Measurements from ENCODE around the gene RSU1. TPM values are rescaled to one million over a fixed set of nuclear protein-coding genes. Genes with fewer than 3 reads are reported as not detected.
A peak's percentile ranks its signal among the peaks of the same experiment; 100 is the strongest.

The RSU1 gene
- total RNA-seq, 1 experiment from 2014 or later = 134 TPM

DNA sequence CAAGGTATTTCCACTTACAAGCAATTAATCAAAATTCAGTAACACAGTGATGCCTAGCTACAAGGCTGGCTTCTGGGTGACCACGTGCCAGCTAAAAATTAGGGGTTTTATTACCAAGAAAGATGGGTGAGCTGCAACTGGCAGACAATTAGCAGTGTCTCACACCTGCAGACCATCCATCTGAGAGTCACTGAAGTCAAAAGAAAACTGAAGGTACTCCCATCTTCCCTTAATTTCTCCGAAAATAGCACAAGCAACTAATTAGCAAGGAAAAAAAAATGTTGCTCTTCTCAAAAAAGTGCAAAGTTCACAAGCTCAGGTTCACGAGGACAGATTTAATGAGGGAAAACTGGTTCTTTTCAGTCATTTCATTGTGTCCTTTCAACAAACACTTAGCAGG, 28.4 kb downstream of the RSU1 start:
- no peak for DNase-seq (ENCODE audit: low read depth in 1 of 2, low spot score in 2 of 2)
- Histone ChIP-seq H3K9me3 (replicated peaks) (no peaks in the 10 kb centered on the region), H3K4me1 (replicated peaks) (no peaks in the 10 kb centered on the region), H3K36me3 (no peaks in the 10 kb centered on the region; the same call in 1 of the 2 replicates), H3K27ac (no peak overlapping the region), H3K4me3 (no peak overlapping the region), H3K27me3 (replicated peaks) (no peaks in the 10 kb centered on the region)

DNA sequence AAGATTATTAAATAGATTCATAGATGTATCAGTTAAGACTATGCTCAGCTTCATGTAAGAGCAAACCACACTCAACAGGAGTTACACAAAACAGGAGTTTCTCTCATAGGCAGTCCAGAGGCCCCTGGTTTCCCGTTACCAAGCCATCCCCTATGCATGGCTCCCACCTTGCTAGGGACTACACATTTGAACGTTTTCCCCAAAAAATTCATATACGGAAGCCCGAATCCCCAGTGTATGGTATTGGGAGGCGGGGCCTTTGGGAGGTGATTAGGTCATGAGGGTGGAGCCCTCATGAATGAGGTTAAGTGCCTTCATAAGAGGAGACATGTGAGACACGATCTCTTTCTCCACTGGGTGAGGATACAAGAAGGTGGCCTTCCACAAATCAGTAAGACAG, 29.1 kb downstream of the RSU1 start:
- no peaks in the 10 kb centered on the region; the same call in 1 of the 2 replicates for H3K36me3 ChIP-seq
- H3K4me3 ChIP-seq = no peak overlapping the region
- no peaks in the 10 kb centered on the region for H3K9me3 ChIP-seq (replicated peaks)
- DNase-seq (ENCODE audit: low read depth in 1 of 2, low spot score in 2 of 2) = no peak
- H3K4me1 ChIP-seq (replicated peaks) = no peaks in the 10 kb centered on the region
- H3K27me3 ChIP-seq (replicated peaks) = no peaks in the 10 kb centered on the region
- H3K27ac ChIP-seq = no peak overlapping the region

DNA sequence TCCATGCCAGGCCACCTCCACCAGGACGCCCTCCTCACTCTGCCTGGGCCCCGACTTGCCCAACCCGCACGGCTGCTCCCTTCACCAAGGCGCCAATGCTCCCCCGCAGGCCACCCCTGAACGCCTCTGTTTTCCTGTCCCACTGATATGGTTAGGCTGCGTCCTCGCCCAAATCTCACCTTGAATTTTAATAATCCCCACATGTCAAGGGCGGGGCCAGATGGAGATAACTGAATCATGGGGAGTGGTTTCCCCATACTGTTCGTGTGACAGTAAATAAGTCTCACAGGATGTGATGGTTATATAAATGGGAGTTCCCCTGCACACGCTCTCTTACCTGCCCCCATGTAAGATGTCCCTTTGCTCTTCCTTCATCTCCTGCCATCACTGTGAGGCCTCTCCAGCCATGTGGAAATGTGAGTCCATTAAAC, 29.8 kb downstream of the RSU1 start:
- Histone ChIP-seq H3K9me3 (replicated peaks) (no peaks in the 10 kb centered on the region), H3K4me3 (no peak overlapping the region)

DNA sequence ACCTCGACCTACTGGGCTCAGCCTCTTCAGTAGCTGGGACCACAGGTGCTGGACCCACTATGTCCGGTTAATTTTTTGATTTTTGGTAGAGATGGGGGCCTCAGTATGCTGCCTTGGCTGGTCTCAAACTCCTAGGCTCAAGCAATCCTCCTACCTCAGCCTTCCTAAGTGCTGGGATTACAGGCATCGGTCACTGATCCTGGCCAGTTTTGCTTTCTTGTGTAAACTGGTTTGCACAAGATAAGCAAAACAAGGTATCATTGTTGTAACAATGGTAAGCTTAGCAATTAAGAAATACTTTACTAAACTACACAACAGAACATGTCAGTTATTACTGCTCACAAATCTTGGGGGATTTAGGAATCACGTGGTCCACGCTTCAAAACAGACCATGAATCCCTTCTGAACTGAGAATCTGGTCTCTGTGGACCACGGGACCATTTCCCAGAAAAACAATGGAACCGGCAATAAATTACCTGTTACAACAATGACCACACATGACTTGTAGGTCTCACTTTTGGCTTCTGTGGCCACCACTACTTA, 36.8 kb downstream of the RSU1 start:
- Histone ChIP-seq H3K9me3 (replicated peaks) (no peaks in the 10 kb centered on the region), H3K4me3 (no peak overlapping the region), H3K4me1 (replicated peaks) (no peaks in the 10 kb centered on the region), H3K27me3 (replicated peaks) (no peaks in the 10 kb centered on the region), H3K27ac (no peak overlapping the region), H3K36me3 (peaks cover 10% of the 10 kb centered on the region)
- DNase-seq (ENCODE audit: low read depth in 1 of 2, low spot score in 2 of 2) = no peak

More for the DNA sequence above, 29.8 kb downstream of the RSU1 start:
- Histone ChIP-seq H3K27me3 (replicated peaks) (no peaks in the 10 kb centered on the region), H3K27ac (no peak overlapping the region), H3K36me3 (no peaks in the 10 kb centered on the region; the same call in 1 of the 2 replicates), H3K4me1 (replicated peaks) (no peaks in the 10 kb centered on the region)
- DNase-seq (ENCODE audit: low read depth in 1 of 2, low spot score in 2 of 2) = no peak

DNA sequence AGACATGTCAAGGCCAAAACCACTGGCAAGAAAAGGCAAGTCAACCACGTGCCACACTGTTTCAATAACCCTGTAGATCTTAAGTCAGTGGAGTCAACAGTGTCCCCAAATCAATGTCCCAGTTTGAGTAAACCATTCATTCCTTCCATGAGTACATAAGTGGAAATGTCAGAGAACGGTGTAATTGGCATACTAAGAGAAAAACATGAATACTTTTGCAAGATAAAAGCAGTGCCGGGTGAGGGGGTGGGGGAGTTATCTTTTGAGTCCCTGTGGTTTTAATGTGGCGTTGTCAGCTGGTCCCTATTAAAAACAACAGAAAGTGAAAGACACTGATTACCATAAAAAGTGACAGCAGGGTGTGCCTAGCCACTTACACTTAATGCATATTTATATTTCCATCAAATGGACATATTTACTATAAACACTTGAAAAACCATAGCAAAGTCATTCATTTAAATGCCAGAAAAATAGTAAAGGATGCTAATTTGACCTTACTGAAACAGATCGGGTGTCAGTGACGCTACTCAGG, 37.8 kb downstream of the RSU1 start:
- Histone ChIP-seq H3K27ac (no peak overlapping the region), H3K4me1 (replicated peaks) (no peaks in the 10 kb centered on the region), H3K9me3 (replicated peaks) (no peaks in the 10 kb centered on the region), H3K36me3 (peaks cover 10% of the 10 kb centered on the region), H3K4me3 (no peak overlapping the region), H3K27me3 (replicated peaks) (no peaks in the 10 kb centered on the region)
- no peak for DNase-seq (ENCODE audit: low read depth in 1 of 2, low spot score in 2 of 2)

DNA sequence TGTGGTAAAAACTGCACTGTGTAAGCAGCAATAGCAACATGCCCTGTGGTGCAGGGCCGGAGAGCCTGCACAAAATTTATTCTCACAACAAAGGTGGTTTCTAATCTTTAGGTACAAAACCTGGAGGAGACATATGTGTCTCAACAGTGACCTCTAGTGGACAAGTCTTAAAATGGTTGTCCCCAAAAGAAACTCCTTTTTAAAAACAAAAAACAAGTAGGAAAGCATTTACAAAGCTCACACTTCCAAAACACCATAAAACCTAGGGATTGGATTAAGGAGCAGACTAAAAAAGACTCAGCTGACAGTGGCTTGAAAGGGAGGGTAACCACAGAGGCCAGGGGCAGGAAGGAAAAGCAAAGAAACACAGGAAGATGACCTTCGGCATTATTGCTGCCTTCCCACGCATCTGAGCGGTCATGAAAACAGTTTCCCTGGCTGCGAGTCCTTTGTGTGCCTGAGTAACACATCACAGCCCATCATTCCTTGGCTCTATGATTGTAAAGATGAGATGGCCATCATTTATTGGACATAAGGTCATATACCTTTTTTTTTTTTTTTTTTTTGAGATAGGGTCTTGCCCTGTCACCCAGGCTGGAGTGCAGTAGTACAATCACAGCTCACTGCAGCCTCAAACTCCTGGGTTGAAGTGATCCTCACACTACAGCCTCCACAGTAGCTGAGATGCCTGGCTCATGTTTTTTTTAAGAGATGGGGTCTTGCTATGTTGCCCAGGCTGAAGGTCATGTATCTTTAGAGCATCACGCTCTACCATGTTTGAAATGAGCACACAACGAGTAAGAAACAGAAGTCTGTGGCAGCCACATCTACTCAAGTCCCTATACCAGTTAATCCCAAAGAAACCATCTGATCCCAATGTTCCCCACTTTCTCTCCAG, 39.5 kb downstream of the RSU1 start:
- H3K36me3 ChIP-seq = peaks cover 10% of the 10 kb centered on the region
- no peak overlapping the region for H3K27ac ChIP-seq
- no peaks in the 10 kb centered on the region for H3K27me3 ChIP-seq (replicated peaks)
- H3K4me1 ChIP-seq (replicated peaks) = no peaks in the 10 kb centered on the region
- no peak overlapping the region for H3K4me3 ChIP-seq
- peak in 1 of 2 experiments; percentile 41 for DNase-seq (ENCODE audit: low read depth in 1 of 2, low spot score in 2 of 2)
- no peaks in the 10 kb centered on the region for H3K9me3 ChIP-seq (replicated peaks)

DNA sequence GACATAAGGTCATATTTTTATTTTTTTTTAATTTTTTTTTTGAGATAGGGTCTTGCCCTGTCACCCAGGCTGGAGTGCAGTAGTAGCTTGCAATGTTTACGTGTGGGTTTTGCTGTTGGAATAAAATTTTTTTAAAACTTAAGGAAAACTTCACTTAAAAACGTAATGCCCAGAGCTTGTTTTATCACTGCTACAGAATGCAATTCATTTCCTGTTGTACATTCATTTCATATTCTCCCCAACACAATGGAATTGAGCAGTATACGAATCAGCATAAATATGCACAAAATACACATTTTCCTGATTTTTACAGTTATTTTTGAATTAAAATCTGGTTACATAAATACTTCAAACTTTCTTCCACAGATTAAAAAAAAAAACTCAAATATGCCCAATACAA, 40.3 kb downstream of the RSU1 start:
- H3K27ac ChIP-seq = no peak overlapping the region
- peaks cover 9% of the 10 kb centered on the region for H3K36me3 ChIP-seq
- H3K4me1 ChIP-seq (replicated peaks) = no peaks in the 10 kb centered on the region
- H3K9me3 ChIP-seq (replicated peaks) = no peaks in the 10 kb centered on the region
- H3K4me3 ChIP-seq = no peak overlapping the region
- DNase-seq (ENCODE audit: low read depth in 1 of 2, low spot score in 2 of 2) = no peak
- H3K27me3 ChIP-seq (replicated peaks) = no peaks in the 10 kb centered on the region

DNA sequence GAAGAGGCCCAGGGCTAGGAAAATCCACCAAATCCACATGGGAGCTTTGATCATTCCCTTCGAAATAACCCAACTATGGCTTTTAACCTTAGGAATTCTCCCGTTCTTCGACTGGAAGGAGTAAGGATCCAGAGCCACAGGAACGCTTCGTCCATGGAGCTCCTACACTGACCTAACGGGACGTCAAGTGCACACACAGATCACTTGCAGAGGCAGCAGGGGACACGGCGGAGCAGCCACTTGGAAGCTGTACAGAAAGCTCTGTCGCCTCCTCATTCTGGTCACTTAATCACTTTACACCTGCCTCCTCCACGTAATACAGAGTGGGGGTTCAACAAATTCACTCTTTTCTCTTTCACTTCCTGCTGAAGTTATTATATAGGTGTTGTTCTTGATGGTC, 43.9 kb downstream of the RSU1 start:
- Histone ChIP-seq H3K4me3 (no peak overlapping the region), H3K4me1 (replicated peaks) (no peaks in the 10 kb centered on the region), H3K27me3 (replicated peaks) (no peaks in the 10 kb centered on the region), H3K9me3 (replicated peaks) (no peaks in the 10 kb centered on the region), H3K36me3 (no peaks in the 10 kb centered on the region), H3K27ac (no peak overlapping the region)
- no peak for DNase-seq (ENCODE audit: low read depth in 1 of 2, low spot score in 2 of 2)

DNA sequence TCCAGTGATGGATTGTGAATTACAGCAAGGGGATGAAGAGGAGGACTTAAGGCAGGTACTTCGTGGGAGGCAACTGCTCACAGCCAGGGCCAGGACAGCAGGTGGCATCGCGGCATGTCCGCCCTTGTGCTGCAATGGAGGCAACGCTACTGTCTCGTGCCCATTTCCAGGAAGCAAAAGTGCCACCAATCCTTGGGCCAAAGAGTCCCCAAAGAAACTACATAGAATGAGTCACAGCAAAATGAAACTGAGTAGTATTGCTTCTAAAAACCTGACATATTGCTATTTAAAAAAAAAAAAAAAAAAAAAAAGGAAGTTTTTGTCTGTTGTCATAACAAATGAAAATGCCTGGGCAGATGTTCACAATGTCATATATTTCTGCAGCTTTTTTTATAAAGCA, 46.6 kb downstream of the RSU1 start:
- Histone ChIP-seq H3K4me3 (no peak overlapping the region), H3K4me1 (replicated peaks) (no peaks in the 10 kb centered on the region), H3K27me3 (replicated peaks) (no peaks in the 10 kb centered on the region), H3K36me3 (no peaks in the 10 kb centered on the region), H3K27ac (no peak overlapping the region), H3K9me3 (replicated peaks) (no peaks in the 10 kb centered on the region)
- no peak for DNase-seq (ENCODE audit: low read depth in 1 of 2, low spot score in 2 of 2)

DNA sequence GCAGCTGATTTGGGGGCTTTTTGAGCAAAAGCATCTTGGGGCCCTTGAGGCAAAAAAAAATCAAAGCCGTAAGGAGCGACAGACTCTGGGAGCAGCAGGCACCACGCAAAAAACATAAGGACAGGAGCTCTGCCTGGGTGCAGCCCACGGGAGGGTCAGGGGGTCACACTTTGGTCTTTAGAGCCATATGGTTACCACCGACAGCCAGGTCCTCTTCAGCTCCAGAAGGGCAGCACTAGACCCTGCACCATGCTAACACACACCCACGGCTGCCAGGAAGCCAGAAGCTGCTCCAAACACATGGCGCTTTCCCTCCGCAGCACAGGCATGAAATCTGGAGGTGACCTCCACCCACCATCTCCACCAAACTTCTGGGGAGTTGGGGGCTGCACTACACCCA, 47.1 kb downstream of the RSU1 start:
- no peaks in the 10 kb centered on the region for H3K4me1 ChIP-seq (replicated peaks)
- H3K27ac ChIP-seq = no peak overlapping the region
- H3K4me3 ChIP-seq = no peak overlapping the region
- no peak for DNase-seq (ENCODE audit: low read depth in 1 of 2, low spot score in 2 of 2)
- no peaks in the 10 kb centered on the region for H3K27me3 ChIP-seq (replicated peaks)
- no peaks in the 10 kb centered on the region for H3K9me3 ChIP-seq (replicated peaks)
- H3K36me3 ChIP-seq = no peaks in the 10 kb centered on the region

DNA sequence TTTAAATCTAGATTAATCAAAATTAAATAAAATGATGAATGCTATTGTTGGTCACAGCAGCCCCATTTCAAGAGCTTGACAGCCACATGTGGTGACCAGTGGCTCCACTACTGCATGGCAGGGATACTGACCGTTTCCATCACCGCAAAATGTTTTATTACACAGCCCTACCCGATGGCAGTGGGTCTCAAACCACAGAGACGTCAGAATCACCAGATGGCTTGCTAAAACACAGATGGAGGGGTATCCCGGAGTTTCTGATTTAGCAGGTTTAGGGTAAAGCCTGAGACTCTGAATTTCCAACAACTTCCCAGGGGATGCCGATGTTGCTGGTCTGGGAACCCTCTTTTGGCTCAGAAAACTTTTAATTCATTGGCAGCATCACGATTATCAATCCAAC, 47.9 kb downstream of the RSU1 start:
- H3K27me3 ChIP-seq (replicated peaks) = no peaks in the 10 kb centered on the region
- H3K27ac ChIP-seq = no peak overlapping the region
- H3K9me3 ChIP-seq (replicated peaks) = no peaks in the 10 kb centered on the region
- H3K4me1 ChIP-seq (replicated peaks) = no peaks in the 10 kb centered on the region
- DNase-seq (ENCODE audit: low read depth in 1 of 2, low spot score in 2 of 2) = no peak
- H3K36me3 ChIP-seq = no peaks in the 10 kb centered on the region
- no peak overlapping the region for H3K4me3 ChIP-seq

DNA sequence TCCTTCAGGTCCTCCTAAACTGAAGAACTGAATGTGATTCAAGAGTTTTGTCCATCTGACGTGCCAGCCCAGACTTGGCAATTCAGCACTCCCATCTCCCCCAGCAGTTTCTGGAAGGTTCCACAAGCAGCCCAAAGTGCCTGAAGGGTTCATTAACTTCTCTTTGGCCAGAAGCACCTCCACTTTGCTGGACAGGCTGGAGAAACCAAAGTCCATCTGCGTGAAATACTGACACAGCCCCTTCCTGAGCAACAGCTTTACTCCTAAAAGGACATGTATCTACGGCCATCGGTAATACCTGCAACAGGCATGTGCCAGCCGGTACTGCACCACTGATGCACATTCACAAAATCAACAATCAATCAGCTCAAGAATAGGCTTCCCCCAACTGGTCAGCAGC, 48.5 kb downstream of the RSU1 start:
- no peak overlapping the region for H3K27ac ChIP-seq
- no peaks in the 10 kb centered on the region for H3K27me3 ChIP-seq (replicated peaks)
- no peak for DNase-seq (ENCODE audit: low read depth in 1 of 2, low spot score in 2 of 2)
- H3K9me3 ChIP-seq (replicated peaks) = no peaks in the 10 kb centered on the region
- no peaks in the 10 kb centered on the region for H3K4me1 ChIP-seq (replicated peaks)
- H3K4me3 ChIP-seq = no peak overlapping the region
- H3K36me3 ChIP-seq = no peaks in the 10 kb centered on the region

DNA sequence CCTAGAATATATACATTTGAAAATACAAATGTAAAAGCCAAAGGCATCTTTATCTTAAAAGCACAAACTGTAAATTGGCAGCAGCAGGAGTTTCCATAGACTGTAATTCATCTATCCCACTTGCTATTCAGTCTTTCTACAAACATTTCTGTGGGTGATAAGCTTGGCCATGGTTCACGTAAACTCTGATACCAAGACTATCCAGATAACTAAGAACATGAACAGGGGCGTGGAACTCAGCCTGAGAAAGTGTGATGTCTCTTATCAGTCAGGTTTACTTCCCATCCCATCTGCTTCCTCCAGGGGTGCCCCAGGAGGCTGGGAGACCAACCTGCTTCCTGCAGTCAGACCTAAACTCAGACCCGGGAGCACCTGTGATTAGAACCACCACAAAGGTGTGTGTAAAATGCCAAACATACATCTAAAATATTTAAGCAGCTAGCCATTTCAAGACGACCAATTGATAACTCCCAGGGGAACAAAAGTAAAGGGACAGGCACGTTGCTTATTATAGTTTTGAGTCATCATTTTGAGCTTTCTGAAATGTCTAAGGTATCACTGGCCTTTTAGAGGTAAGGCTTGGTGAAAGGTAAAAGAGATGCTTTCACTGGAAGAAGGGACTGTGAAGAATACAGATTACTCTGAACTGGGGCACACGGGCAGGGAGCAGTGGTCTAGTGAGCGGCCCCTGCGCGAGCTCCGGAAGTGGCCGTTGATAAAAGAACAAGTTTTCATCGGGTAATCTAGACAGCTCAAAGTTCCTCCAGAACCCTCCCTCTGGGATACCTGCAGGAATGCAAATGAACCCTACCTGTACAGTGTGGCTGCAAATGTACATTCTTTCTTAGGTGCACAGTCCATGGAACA, 51.5 kb downstream of the RSU1 start:
- Histone ChIP-seq H3K9me3 (replicated peaks) (no peaks in the 10 kb centered on the region), H3K4me3 (no peak overlapping the region), H3K27ac (no peak overlapping the region), H3K4me1 (replicated peaks) (peaks cover 5% of the 10 kb centered on the region; the same call in 1 of the 2 replicates), H3K36me3 (peaks cover 3% of the 10 kb centered on the region; the same call in 1 of the 2 replicates), H3K27me3 (replicated peaks) (no peaks in the 10 kb centered on the region)
- no peak for DNase-seq (ENCODE audit: low read depth in 1 of 2, low spot score in 2 of 2)

Measured in SJSA1 (cell line).